GM18505 (cell line): ENCODE results near the gene TWNK.
A peak's percentile ranks its signal among the peaks of the same experiment; 100 is the strongest.

Experiments
- ATAC-seq: cut with Tn5 transposase; IDR thresholded peaks from one replicate; pipeline ENCODE4 v1.9.1; 2021; ENCODE audit not compliant: unreplicated experiment
- POLR2A ChIP-seq: IDR thresholded peaks from 4 replicates; pipeline ENCODE4 v1.6.1; 2011; ENCODE audit warnings: borderline replicate concordance; ENCODE audit not compliant: insufficient read depth, insufficient read length; ENCODE audit errors: extremely low read depth

The TWNK gene

GRCh38 chr10:101005869-101006567, 18.7 kb downstream of the TWNK start:
- TF ChIP-seq POLR2A: no peak
- ATAC-seq: no peak

GRCh38 chr10:101006593-101007098, 19.3 kb downstream of the TWNK start:
- no peak for TF ChIP-seq POLR2A
- ATAC-seq: no peak

- TF ChIP-seq POLR2A: no peak
These were observed 19.9 kb downstream of the TWNK start for GRCh38 chr10:101007099-101007711.

GRCh38 chr10:101007915-101008822, 20.8 kb downstream of the TWNK start:
- no peak for ATAC-seq
- TF ChIP-seq POLR2A: no peak

More at GRCh38 chr10:101007099-101007711, 19.9 kb downstream of the TWNK start:
- no peak for ATAC-seq

- no peak for ATAC-seq
- no peak for TF ChIP-seq POLR2A
These were observed 21.6 kb downstream of the TWNK start for GRCh38 chr10:101008823-101009423.

GRCh38 chr10:101010329-101010728, 23.0 kb downstream of the TWNK start:
- no peak for ATAC-seq
- TF ChIP-seq POLR2A: no peak

- no peak for ATAC-seq
- TF ChIP-seq POLR2A: no peak
These were observed 24.4 kb downstream of the TWNK start for GRCh38 chr10:101011517-101012423.

- ATAC-seq: peak; percentile 47
- TF ChIP-seq POLR2A: no peak
These were observed 25.4 kb downstream of the TWNK start for GRCh38 chr10:101012525-101013364.

GRCh38 chr10:101013365-101013825, 26.1 kb downstream of the TWNK start:
- ATAC-seq: no peak
- TF ChIP-seq POLR2A: no peak

GRCh38 chr10:101014230-101014884, 27.0 kb downstream of the TWNK start:
- no peak for ATAC-seq
- no peak for TF ChIP-seq POLR2A
